Measurements from ENCODE around the gene ASPM.
A peak's percentile ranks its signal among the peaks of the same experiment; 100 is the strongest.

The ASPM gene

GRCh38 chr1:197145446-197146024 lies 934 bp downstream of the ASPM start:
- ChIA-PET CTCF (interaction anchor here (0.5 to 0.7 kb wide), 2 partner anchors 202 to 1414 kb away, joined by 3 read pairs; no protein-coding TSS in a partner anchor), POLR2A (ENCODE audit: low non-redundant PET) (no interaction called here)
- no peak for DNase-seq (ENCODE audit: low spot score)
- peak overlapping the region; percentile 92 for H3K27ac ChIP-seq
- TF ChIP-seq, protein P1, sequence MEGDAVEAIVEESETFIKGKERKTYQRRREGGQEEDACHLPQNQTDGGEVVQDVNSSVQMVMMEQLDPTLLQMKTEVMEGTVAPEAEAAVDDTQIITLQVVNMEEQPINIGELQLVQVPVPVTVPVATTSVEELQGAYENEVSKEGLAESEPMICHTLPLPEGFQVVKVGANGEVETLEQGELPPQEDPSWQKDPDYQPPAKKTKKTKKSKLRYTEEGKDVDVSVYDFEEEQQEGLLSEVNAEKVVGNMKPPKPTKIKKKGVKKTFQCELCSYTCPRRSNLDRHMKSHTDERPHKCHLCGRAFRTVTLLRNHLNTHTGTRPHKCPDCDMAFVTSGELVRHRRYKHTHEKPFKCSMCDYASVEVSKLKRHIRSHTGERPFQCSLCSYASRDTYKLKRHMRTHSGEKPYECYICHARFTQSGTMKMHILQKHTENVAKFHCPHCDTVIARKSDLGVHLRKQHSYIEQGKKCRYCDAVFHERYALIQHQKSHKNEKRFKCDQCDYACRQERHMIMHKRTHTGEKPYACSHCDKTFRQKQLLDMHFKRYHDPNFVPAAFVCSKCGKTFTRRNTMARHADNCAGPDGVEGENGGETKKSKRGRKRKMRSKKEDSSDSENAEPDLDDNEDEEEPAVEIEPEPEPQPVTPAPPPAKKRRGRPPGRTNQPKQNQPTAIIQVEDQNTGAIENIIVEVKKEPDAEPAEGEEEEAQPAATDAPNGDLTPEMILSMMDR (conservative IDR thresholded peaks at IDR 0.05; ENCODE audit: low read depth), result no peak

DNA sequence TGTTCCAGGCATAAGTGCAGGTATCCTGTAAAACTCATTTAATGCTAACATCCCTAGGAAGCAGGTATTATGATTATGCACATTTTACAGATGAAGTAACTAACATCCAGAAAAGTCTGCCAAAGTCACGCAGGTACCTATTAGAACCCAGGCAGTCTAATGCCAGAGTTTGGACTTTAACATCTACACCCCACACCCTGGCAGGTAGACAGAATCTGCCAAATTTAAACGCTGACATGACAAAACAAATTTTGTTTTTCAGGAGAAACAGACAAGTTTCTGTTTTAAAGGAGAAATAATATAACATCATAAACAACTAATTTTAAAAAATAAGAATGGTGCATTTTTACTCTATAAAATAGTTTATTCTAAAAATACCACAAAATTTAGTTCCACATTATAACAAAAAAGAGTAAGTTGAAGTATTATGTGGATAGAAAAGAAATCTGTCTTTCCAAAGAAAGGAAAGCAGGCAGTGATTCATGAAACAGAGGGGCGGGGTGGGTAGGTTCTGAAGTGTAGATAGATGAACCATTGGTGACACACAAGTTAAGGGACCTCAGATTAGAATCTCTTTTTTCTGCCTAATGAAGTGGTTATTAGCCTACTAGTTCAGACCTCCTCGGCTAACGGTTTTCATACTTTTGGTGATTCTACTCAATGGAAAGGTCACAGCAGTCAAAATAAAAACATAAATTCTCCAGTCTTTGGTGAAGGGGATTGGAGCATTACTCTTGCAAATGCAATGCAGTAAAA lies 1.7 kb downstream of the ASPM start:
- ChIA-PET CTCF (interaction anchor here (0.5 to 0.7 kb wide), 2 partner anchors 202 to 1415 kb away, joined by 3 read pairs; no protein-coding TSS in a partner anchor), POLR2A (ENCODE audit: low non-redundant PET) (no interaction called here)
- TF ChIP-seq, protein P1 (conservative IDR thresholded peaks at IDR 0.05; ENCODE audit: low read depth), result no peak
- peak; percentile 52 for DNase-seq (ENCODE audit: low spot score)
- no peak overlapping the region for H3K27ac ChIP-seq

- ChIA-PET CTCF (interaction anchor here (0.8 kb wide), 1 partner anchor 38 kb away, joined by 4 read pairs; no protein-coding TSS in a partner anchor), POLR2A (ENCODE audit: low non-redundant PET) (no interaction called here)
- DNase-seq (ENCODE audit: low spot score), result no peak
- no peak overlapping the region for H3K27ac ChIP-seq
- TF ChIP-seq, protein P1 (conservative IDR thresholded peaks at IDR 0.05; ENCODE audit: low read depth), result no peak
Measured at GRCh38 chr1:197143276-197143675, 3.2 kb downstream of the ASPM start.

DNA sequence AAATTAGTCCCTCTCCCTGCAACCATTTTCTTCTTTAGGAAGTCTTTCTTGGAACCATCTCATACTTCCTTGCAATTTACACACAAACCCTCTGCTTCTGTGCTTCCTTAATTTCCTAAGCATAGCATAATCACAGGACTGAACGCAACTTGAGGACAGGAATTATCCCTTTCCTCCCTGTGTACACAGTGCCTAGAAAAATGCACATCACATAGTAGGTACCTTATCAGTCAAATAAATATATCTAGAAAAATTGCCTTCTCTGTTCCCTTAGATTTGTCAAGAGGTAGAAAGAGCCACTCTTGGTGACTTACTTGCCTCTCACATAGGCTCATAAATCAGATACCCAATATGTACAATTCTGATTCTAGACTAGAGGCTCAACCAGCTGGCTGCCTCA lies 4.9 kb downstream of the ASPM start:
- TF ChIP-seq, protein P1 (conservative IDR thresholded peaks at IDR 0.05; ENCODE audit: low read depth), result no peak
- no peak overlapping the region for H3K27ac ChIP-seq
- POLR2A ChIA-PET (ENCODE audit: low non-redundant PET), result no interaction called here
- CTCF ChIA-PET, result no interaction called here
- no peak for DNase-seq (ENCODE audit: low spot score)

GRCh38 chr1:197140121-197140520 lies 6.3 kb downstream of the ASPM start:
- no peak for DNase-seq (ENCODE audit: low spot score)
- CTCF ChIA-PET, result no interaction called here
- H3K27ac ChIP-seq, result no peak overlapping the region
- TF ChIP-seq, protein P1 (conservative IDR thresholded peaks at IDR 0.05; ENCODE audit: low read depth), result no peak
- POLR2A ChIA-PET (ENCODE audit: low non-redundant PET), result no interaction called here

DNA sequence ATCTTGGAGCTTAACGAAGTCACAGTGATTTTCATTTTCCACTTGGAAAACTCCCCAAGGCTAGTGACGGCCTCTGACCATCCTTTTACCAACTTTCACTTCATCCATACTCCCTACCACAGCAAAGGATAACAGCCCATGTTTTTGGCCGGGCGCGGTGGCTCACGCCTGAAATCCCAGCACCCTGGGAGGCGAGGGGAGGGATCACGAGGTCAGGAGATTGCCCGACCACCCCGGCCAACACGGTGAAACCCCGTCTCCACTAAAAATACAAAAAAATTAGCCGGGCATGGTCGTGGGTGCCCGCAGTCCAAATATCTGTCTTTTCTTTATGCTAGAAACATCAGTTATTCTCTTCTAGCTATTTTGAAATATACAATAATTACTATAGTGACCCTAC lies 7.3 kb downstream of the ASPM start:
- ChIA-PET CTCF (no interaction called here), POLR2A (ENCODE audit: low non-redundant PET) (no interaction called here)
- no peak for DNase-seq (ENCODE audit: low spot score)
- TF ChIP-seq, protein P1 (conservative IDR thresholded peaks at IDR 0.05; ENCODE audit: low read depth), result no peak
- H3K27ac ChIP-seq, result no peak overlapping the region

Measured in RWPE1 (cell line).